OCI-LY7 (cell line): Measurements from ENCODE around the gene F2. TPM values are rescaled to one million over a fixed set of nuclear protein-coding genes. Genes with fewer than 3 reads are reported as not detected.
"Not testable (repeated sequence)": the region's sequence is repeated elsewhere in the genome, so short reads cannot be mapped to it uniquely, and the experiment has no call there.

Experiments used
- BruUV-seq: library from RNA; stranded (reverse); fragments of 400-500 nt; replicated peaks from 2 replicates; lab custom pipeline; 2021; lab: Mats Ljungman, UMichigan
- CTCF ChIA-PET: fragments of 300-600 bp; sonication (Branson Sonifier 250); formaldehyde crosslinking; loops from one replicate; lab custom pipeline; 2022; ENCODE audit warnings: antibody characterized with exemption; ENCODE audit not compliant: unreplicated experiment; lab: Charles Lee
- POLR2A ChIA-PET: fragments of 300-600 bp; sonication (Branson Sonifier 250); formaldehyde crosslinking; loops from one replicate; lab custom pipeline; 2022; ENCODE audit warnings: antibody characterized with exemption; lab: Charles Lee
- DNase-seq: peaks from one replicate; pipeline ENCODE4 v3.0.0-alpha.2; 2015; ENCODE audit warnings: low spot score
- H2AFZ ChIP-seq: fragments of 200-600 bp; sonication (generic), shearing (Covaris generic); 2 replicates; pipeline ENCODE4 v1.6.1; 2014; ENCODE audit warnings: mild to moderate bottlenecking, antibody characterized with exemption, low read length, moderate library complexity
- H3K27ac ChIP-seq: fragments of 200-600 bp; sonication (generic); 2 replicates; pipeline ENCODE4 v1.5.1; 2014; ENCODE audit warnings: mixed run types, low read depth, mild to moderate bottlenecking, moderate library complexity, low read length, inconsistent platforms; ENCODE audit not compliant: poor library complexity, severe bottlenecking
- H3K36me3 ChIP-seq: fragments of 200-600 bp; sonication (generic); 2 replicates; pipeline ENCODE4 v1.6.1; 2014; ENCODE audit warnings: mild to moderate bottlenecking, antibody characterized with exemption, low read length, moderate library complexity, mixed read lengths; ENCODE audit not compliant: insufficient read depth
- H3K4me1 ChIP-seq: fragments of 200-600 bp; sonication (generic); 2 replicates; pipeline ENCODE4 v1.5.1; 2014; ENCODE audit warnings: mild to moderate bottlenecking, low read length; ENCODE audit not compliant: insufficient read depth, poor library complexity, severe bottlenecking
- H3K4me2 ChIP-seq: fragments of 200-600 bp; sonication (generic); 2 replicates; pipeline ENCODE4 v1.6.1; 2014; ENCODE audit warnings: mild to moderate bottlenecking, low read length
- H3K4me3 ChIP-seq: fragments of 200-600 bp; sonication (generic); 2 replicates; pipeline ENCODE4 v1.5.1; 2014; ENCODE audit warnings: mild to moderate bottlenecking, low read depth, low read length; ENCODE audit not compliant: poor library complexity, severe bottlenecking
- H3K79me2 ChIP-seq: fragments of 200-600 bp; sonication (generic); 2 replicates; pipeline ENCODE4 v1.6.1; 2016; ENCODE audit warnings: low read depth, mild to moderate bottlenecking, low read length, moderate library complexity, mixed read lengths; ENCODE audit not compliant: insufficient read depth
- H3K9me2 ChIP-seq: fragments of 200-600 bp; sonication (generic); 2 replicates; pipeline ENCODE4 v1.6.1; 2016; ENCODE audit warnings: mild to moderate bottlenecking, low read length, mixed read lengths; ENCODE audit not compliant: insufficient read depth
- H3K9me3 ChIP-seq: fragments of 200-600 bp; sonication (generic); 2 replicates; pipeline ENCODE4 v1.6.1; 2014; ENCODE audit warnings: mild to moderate bottlenecking, mixed run types, low read length, mixed read lengths
- H4K20me1 ChIP-seq: fragments of 200-600 bp; sonication (generic); 2 replicates; pipeline ENCODE4 v1.6.1; 2014; ENCODE audit warnings: mild to moderate bottlenecking, antibody characterized with exemption, low read length, moderate library complexity, mixed read lengths; ENCODE audit not compliant: insufficient read depth
- CTCF ChIP-seq: fragments of 200-600 bp; sonication (generic); conservative IDR thresholded peaks from 2 replicates; pipeline ENCODE4 v1.5.1; 2014; ENCODE audit warnings: mild to moderate bottlenecking, antibody characterized with exemption, low read length, moderate library complexity, mixed read lengths
- EZH2phosphoT487 ChIP-seq: fragments of 200-600 bp; sonication (generic); IDR thresholded peaks from 2 replicates; pipeline ENCODE4 v1.6.1; 2018; ENCODE audit warnings: low read depth, borderline replicate concordance, mild to moderate bottlenecking, mixed run types, antibody characterized with exemption, low read length, moderate library complexity, mixed read lengths
- intact Hi-C: fragments of 100-400 bp; cut with micrococcal nuclease; formaldehyde crosslinking; loops from one replicate; pipeline ENCODE4 v1.10.0; 2022; ENCODE audit not compliant: unreplicated experiment
- total RNA-seq, 2 experiments: library from RNA; depleted of rRNA in 1 of 2; stranded (reverse); fragments of >200 nt in 1 of 2; shearing (Covaris generic) in 1 of 2; gene quantifications; 2 replicates each; pipeline ENCODE4 v1.2.3, GENCODE V29; 2014 to 2022

Gene F2
- total RNA-seq, 2 experiments from 2014 or later: 0.48 TPM; not detected in 1

GRCh38 chr11:46710821-46711269 is 8.2 kb upstream of the F2 start:
- no peaks in the 10 kb centered on the region for H3K79me2 ChIP-seq
- DNase-seq: no peak
- no peak overlapping the region for H3K4me3 ChIP-seq
- no peaks in the 10 kb centered on the region for H3K4me1 ChIP-seq
- ChIA-PET CTCF (no interaction called here), POLR2A (interaction anchor here (1.5 kb wide), 1 partner anchor 10 kb away, joined by 5 read pairs; the partner anchor contains the start of genes ARHGAP1 and ZNF408)
- H3K4me2 ChIP-seq: no peak overlapping the region
- intact Hi-C loops: no loop called here
- BruUV-seq: no TSS peak
- H2AFZ ChIP-seq: no peak overlapping the region
- no peaks in the 10 kb centered on the region for H3K9me2 ChIP-seq
- TF ChIP-seq EZH2phosphoT487 (no peak), CTCF (no peak)
- peaks cover 24% of the 10 kb centered on the region for H3K36me3 ChIP-seq
- H4K20me1 ChIP-seq: no peaks in the 10 kb centered on the region
- H3K9me3 ChIP-seq: no peaks in the 10 kb centered on the region
- H3K27ac ChIP-seq: no peak overlapping the region

- H3K36me3 ChIP-seq: peaks cover 20% of the 10 kb centered on the region
- no peak for DNase-seq
- ChIA-PET CTCF (no interaction called here), POLR2A (interaction anchor here (1.5 kb wide), 1 partner anchor 11 kb away, joined by 5 read pairs; the partner anchor contains the start of genes ARHGAP1 and ZNF408)
- intact Hi-C loops: no loop called here
- TF ChIP-seq EZH2phosphoT487: no peak
- no peak for TF ChIP-seq CTCF
- H3K79me2 ChIP-seq: no peaks in the 10 kb centered on the region
- H3K27ac ChIP-seq: no peak overlapping the region
- H3K4me3 ChIP-seq: no peak overlapping the region
- no peak overlapping the region for H2AFZ ChIP-seq
- H4K20me1 ChIP-seq: no peaks in the 10 kb centered on the region
- H3K4me2 ChIP-seq: no peak overlapping the region
- no TSS peak for BruUV-seq
- no peaks in the 10 kb centered on the region for H3K9me2 ChIP-seq
- no peaks in the 10 kb centered on the region for H3K4me1 ChIP-seq
- no peaks in the 10 kb centered on the region for H3K9me3 ChIP-seq
Measured at GRCh38 chr11:46711303-46711702, 7.7 kb upstream of the F2 start.

GRCh38 chr11:46712874-46713576 is 6.0 kb upstream of the F2 start:
- ChIA-PET CTCF (no interaction called here), POLR2A (interaction anchor here (0.6 to 1.1 kb wide), 2 partner anchors 14 to 134 kb away, joined by 3 to 4 read pairs; no protein-coding TSS in a partner anchor)
- TF ChIP-seq EZH2phosphoT487 (no peak), CTCF (no peak)
- H3K9me2 ChIP-seq: no peaks in the 10 kb centered on the region
- no peak overlapping the region for H3K4me3 ChIP-seq
- DNase-seq: no peak
- no TSS peak for BruUV-seq
- no peaks in the 10 kb centered on the region for H3K79me2 ChIP-seq
- 0 out of 2 replicates have a peak, but pooled peaks cover 6% of the 10 kb centered on the region for H3K36me3 ChIP-seq
- H4K20me1 ChIP-seq: no peaks in the 10 kb centered on the region
- no peak overlapping the region for H2AFZ ChIP-seq
- intact Hi-C loops: no loop called here
- H3K4me2 ChIP-seq: no peak overlapping the region
- peaks cover 1% of the 10 kb centered on the region for H3K4me1 ChIP-seq
- H3K27ac ChIP-seq: no peak overlapping the region
- no peaks in the 10 kb centered on the region for H3K9me3 ChIP-seq

GRCh38 chr11:46717825-46718154 is 1.2 kb upstream of the F2 start:
- DNase-seq, H3K4me3 ChIP-seq, H3K9me3 ChIP-seq, H3K36me3 ChIP-seq, H3K27ac ChIP-seq, CTCF ChIA-PET, H4K20me1 ChIP-seq, BruUV-seq, H3K4me2 ChIP-seq, H3K79me2 ChIP-seq, H3K9me2 ChIP-seq, H3K4me1 ChIP-seq, intact Hi-C loops: not testable (repeated sequence)
- peak overlapping the region; percentile 41 for H2AFZ ChIP-seq
- POLR2A ChIA-PET: interaction anchor here (0.8 kb wide), 1 partner anchor 86 kb away, joined by 4 read pairs; no protein-coding TSS in a partner anchor
